ENCODE results near the gene CACNA1H.

GRCh38 chr16:1144476-1145382 lies 8.2 kb upstream of the CACNA1H start:
- no peak for TF ChIP-seq CTCF (IDR thresholded peaks at IDR 0.05)
- TF ChIP-seq POLR2A (IDR thresholded peaks at IDR 0.05), result no peak

Measured in heart left ventricle (tissue), 13 donors.